Colonic mucosa (tissue), 4 donors: ENCODE measurements around the gene LHFPL6. TPM values are rescaled to one million over a fixed set of nuclear protein-coding genes. Genes with fewer than 3 reads are reported as not detected.

Source experiments
- DNase-seq: peaks from one replicate; pipeline ENCODE4 v3.0.0-alpha.2; 2020
- H3K27ac ChIP-seq: fragments of 200-600 bp; one replicate; pipeline ENCODE4 v1.8.0; 2021
- H3K27me3 ChIP-seq: fragments of 200-600 bp; one replicate; pipeline ENCODE4 v1.8.0; 2021
- H3K36me3 ChIP-seq: fragments of 200-600 bp; one replicate; pipeline ENCODE4 v1.8.0; 2021
- H3K4me1 ChIP-seq: fragments of 200-600 bp; one replicate; pipeline ENCODE4 v1.8.0; 2021; ENCODE audit warnings: mild to moderate bottlenecking
- H3K4me3 ChIP-seq: fragments of 200-600 bp; one replicate; pipeline ENCODE4 v1.8.0; 2021
- H3K9ac ChIP-seq, 2 donors: one replicate each; pipeline ENCODE4 v1.7.0; 2013; ENCODE audit warnings: control low read depth in 2 of 2, low read depth in 2 of 2, low read length in 2 of 2
- H3K9me3 ChIP-seq: fragments of 200-600 bp; one replicate; pipeline ENCODE4 v1.8.0; 2021
- CTCF ChIP-seq: fragments of 200-600 bp; IDR thresholded peaks from one replicate; pipeline ENCODE4 v1.8.0; 2022; ENCODE audit warnings: antibody characterized with exemption, mild to moderate bottlenecking
- intact Hi-C: fragments of 100-400 bp; cut with DNase I; formaldehyde crosslinking; loops from one replicate; pipeline ENCODE4 v1.14.1; 2022
- total RNA-seq, 2 donors: library from RNA; stranded (reverse); fragmentation: NEBNext Ultra II Directional in 1 of 2; extraction: Animal tissue kit (Norgen Biotek cat#: 25700) in 1 of 2; gene quantifications; one replicate each; pipeline ENCODE4 v1.2.1, GENCODE V29; 2021
- donor health status: healthy.
- donor health status: DM: no; HTN: no; CAD: no.
- donor health status: DM: no; HTN: no; CAD: no.

The LHFPL6 gene
- total RNA-seq, 2 donors from 2014 or later, result 4.3 to 10.1 TPM

GRCh38 chr13:39597838-39598237 is 5.2 kb downstream of the LHFPL6 start:
- no peak for TF ChIP-seq CTCF
- Histone ChIP-seq H3K4me1 (no peaks in the 10 kb centered on the region), H3K9ac (no peak overlapping the region)

GRCh38 chr13:39596685-39597084 is 6.3 kb downstream of the LHFPL6 start:
- no peak for TF ChIP-seq CTCF
- no peak overlapping the region for H3K9ac ChIP-seq
- no peak overlapping the region for H3K4me3 ChIP-seq
- intact Hi-C loops, result no loop called here
- H3K27me3 ChIP-seq, result peaks cover 5% of the 10 kb centered on the region
- no peaks in the 10 kb centered on the region for H3K9me3 ChIP-seq
- H3K36me3 ChIP-seq, result no peaks in the 10 kb centered on the region
- DNase-seq, result no peak
- H3K4me1 ChIP-seq, result no peaks in the 10 kb centered on the region
- H3K27ac ChIP-seq, result no peak overlapping the region

More at GRCh38 chr13:39597838-39598237, 5.2 kb downstream of the LHFPL6 start:
- Histone ChIP-seq H3K9me3 (no peaks in the 10 kb centered on the region), H3K27ac (no peak overlapping the region), H3K27me3 (peaks cover 10% of the 10 kb centered on the region), H3K4me3 (no peak overlapping the region), H3K36me3 (no peaks in the 10 kb centered on the region)
- intact Hi-C loops, result no loop called here
- no peak for DNase-seq

- Histone ChIP-seq H3K9ac (no peak overlapping the region), H3K9me3 (no peaks in the 10 kb centered on the region), H3K27me3 (peaks cover 5% of the 10 kb centered on the region), H3K27ac (no peak overlapping the region), H3K4me1 (no peaks in the 10 kb centered on the region), H3K36me3 (no peaks in the 10 kb centered on the region), H3K4me3 (no peak overlapping the region)
- intact Hi-C loops, result no loop called here
- no peak for DNase-seq
- no peak for TF ChIP-seq CTCF
Measured at GRCh38 chr13:39596176-39596575, 6.8 kb downstream of the LHFPL6 start.

- intact Hi-C loops, result no loop called here
- TF ChIP-seq CTCF, result no peak
- Histone ChIP-seq H3K9me3 (no peaks in the 10 kb centered on the region), H3K36me3 (no peaks in the 10 kb centered on the region), H3K27ac (no peak overlapping the region), H3K9ac (no peak overlapping the region), H3K27me3 (no peaks in the 10 kb centered on the region), H3K4me1 (no peaks in the 10 kb centered on the region), H3K4me3 (no peak overlapping the region)
- no peak for DNase-seq
Measured at GRCh38 chr13:39590466-39591036, 12.4 kb downstream of the LHFPL6 start.

- no peak overlapping the region for H3K9ac ChIP-seq
- no peak overlapping the region for H3K27ac ChIP-seq
- H3K4me1 ChIP-seq, result no peaks in the 10 kb centered on the region
- no peak overlapping the region for H3K4me3 ChIP-seq
- H3K9me3 ChIP-seq, result no peaks in the 10 kb centered on the region
- intact Hi-C loops, result no loop called here
- TF ChIP-seq CTCF, result no peak
- H3K27me3 ChIP-seq, result no peaks in the 10 kb centered on the region
- H3K36me3 ChIP-seq, result no peaks in the 10 kb centered on the region
- no peak for DNase-seq
Measured at GRCh38 chr13:39588384-39588783, 14.6 kb downstream of the LHFPL6 start.
